Activated CD8-positive, alpha-beta T cell treated with anti-CD3 and anti-CD28 coated beads for 36 hours (primary cell): ENCODE measurements around the gene INHBE. TPM values are rescaled to one million over a fixed set of nuclear protein-coding genes. Genes with fewer than 3 reads are reported as not detected.
"Not testable (repeated sequence)": the region's sequence is repeated elsewhere in the genome, so short reads cannot be mapped to it uniquely, and the experiment has no call there.

ENCODE experiments used
- ATAC-seq: fragments of 200-7000 bp; cut with Tn5 transposase; one replicate; pipeline ENCODE4 v1.10.0; 2021; ENCODE audit warnings: mild to moderate bottlenecking, moderate library complexity
- CTCF ChIA-PET: fragments of 350-600 bp; sonication (Branson Sonifier 250); formaldehyde crosslinking; loops from one replicate; lab custom pipeline; 2021; ENCODE audit warnings: antibody characterized with exemption; lab: Charles Lee
- POLR2A ChIA-PET: fragments of 350-600 bp; sonication (Branson Sonifier 250); formaldehyde crosslinking; loops from one replicate; lab custom pipeline; 2021; ENCODE audit warnings: antibody characterized with exemption; lab: Charles Lee
- DNase-seq: peaks from one replicate; pipeline ENCODE4 v3.0.0-alpha.2; 2020
- H3K27ac Mint-ChIP-seq: one replicate; pipeline ENCODE4 v1.8.0; 2021; ENCODE audit warnings: mild to moderate bottlenecking, mixed read lengths
- H3K27me3 Mint-ChIP-seq: one replicate; pipeline ENCODE4 v1.8.0; 2021; ENCODE audit warnings: mixed read lengths
- H3K36me3 Mint-ChIP-seq: one replicate; pipeline ENCODE4 v1.8.0; 2021; ENCODE audit warnings: low read depth, mixed read lengths
- H3K4me1 Mint-ChIP-seq: one replicate; pipeline ENCODE4 v1.8.0; 2021; ENCODE audit warnings: low read depth, mixed read lengths
- H3K4me3 Mint-ChIP-seq: one replicate; pipeline ENCODE4 v1.8.0; 2021; ENCODE audit warnings: mild to moderate bottlenecking, moderate library complexity, mixed read lengths
- H3K9me3 Mint-ChIP-seq: one replicate; pipeline ENCODE4 v1.8.0; 2021; ENCODE audit warnings: mixed read lengths
- intact Hi-C: fragments of 100-400 bp; cut with micrococcal nuclease; formaldehyde crosslinking; loops from one replicate; pipeline ENCODE4 v1.10.0; 2022
- total RNA-seq, 2 experiments: library from RNA; stranded (reverse); gene quantifications; one replicate each; pipeline ENCODE4 v1.2.3, GENCODE V29; 2021
- TF ChIP-seq, protein P1 (sequence below): fragments of 200-600 bp; IDR thresholded peaks from one replicate; pipeline ENCODE4 v1.8.0; 2022; ENCODE audit warnings: antibody characterized with exemption, mild to moderate bottlenecking

INHBE gene
- total RNA-seq, 2 experiments from 2014 or later, result 1.7 to 2.3 TPM

DNA sequence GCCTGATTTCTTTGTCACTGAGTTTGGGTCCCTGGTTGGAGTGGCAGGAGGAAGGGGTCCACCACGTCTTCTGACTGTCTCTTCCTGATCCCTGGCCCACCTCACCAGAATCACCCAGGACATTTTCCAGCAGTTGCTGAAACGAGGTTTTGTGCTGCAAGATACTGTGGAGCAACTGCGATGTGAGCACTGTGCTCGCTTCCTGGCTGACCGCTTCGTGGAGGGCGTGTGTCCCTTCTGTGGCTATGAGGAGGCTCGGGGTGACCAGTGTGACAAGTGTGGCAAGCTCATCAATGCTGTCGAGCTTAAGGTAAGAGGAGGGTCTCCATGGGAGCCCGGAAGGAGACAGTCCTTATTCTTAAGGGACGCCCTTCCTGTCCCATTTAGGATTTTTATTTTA lies 45.1 kb downstream of the INHBE start:
- Mint-ChIP-seq H3K4me1 (peaks cover 5% of the 10 kb centered on the region), H3K27ac (no peak overlapping the region), H3K36me3 (peaks cover 74% of the 10 kb centered on the region), H3K9me3 (peaks cover 2% of the 10 kb centered on the region), H3K27me3 (no peaks in the 10 kb centered on the region), H3K4me3 (no peak overlapping the region)
- ATAC-seq, result no peak
- TF ChIP-seq, protein P1, sequence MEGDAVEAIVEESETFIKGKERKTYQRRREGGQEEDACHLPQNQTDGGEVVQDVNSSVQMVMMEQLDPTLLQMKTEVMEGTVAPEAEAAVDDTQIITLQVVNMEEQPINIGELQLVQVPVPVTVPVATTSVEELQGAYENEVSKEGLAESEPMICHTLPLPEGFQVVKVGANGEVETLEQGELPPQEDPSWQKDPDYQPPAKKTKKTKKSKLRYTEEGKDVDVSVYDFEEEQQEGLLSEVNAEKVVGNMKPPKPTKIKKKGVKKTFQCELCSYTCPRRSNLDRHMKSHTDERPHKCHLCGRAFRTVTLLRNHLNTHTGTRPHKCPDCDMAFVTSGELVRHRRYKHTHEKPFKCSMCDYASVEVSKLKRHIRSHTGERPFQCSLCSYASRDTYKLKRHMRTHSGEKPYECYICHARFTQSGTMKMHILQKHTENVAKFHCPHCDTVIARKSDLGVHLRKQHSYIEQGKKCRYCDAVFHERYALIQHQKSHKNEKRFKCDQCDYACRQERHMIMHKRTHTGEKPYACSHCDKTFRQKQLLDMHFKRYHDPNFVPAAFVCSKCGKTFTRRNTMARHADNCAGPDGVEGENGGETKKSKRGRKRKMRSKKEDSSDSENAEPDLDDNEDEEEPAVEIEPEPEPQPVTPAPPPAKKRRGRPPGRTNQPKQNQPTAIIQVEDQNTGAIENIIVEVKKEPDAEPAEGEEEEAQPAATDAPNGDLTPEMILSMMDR, result no peak
- CTCF ChIA-PET, result no interaction called here
- intact Hi-C loops, result no loop called here
- no peak for DNase-seq
- POLR2A ChIA-PET, result interaction anchor here (1.4 kb wide), 1 partner anchor 10 kb away, joined by 5 read pairs; no protein-coding TSS in a partner anchor

DNA sequence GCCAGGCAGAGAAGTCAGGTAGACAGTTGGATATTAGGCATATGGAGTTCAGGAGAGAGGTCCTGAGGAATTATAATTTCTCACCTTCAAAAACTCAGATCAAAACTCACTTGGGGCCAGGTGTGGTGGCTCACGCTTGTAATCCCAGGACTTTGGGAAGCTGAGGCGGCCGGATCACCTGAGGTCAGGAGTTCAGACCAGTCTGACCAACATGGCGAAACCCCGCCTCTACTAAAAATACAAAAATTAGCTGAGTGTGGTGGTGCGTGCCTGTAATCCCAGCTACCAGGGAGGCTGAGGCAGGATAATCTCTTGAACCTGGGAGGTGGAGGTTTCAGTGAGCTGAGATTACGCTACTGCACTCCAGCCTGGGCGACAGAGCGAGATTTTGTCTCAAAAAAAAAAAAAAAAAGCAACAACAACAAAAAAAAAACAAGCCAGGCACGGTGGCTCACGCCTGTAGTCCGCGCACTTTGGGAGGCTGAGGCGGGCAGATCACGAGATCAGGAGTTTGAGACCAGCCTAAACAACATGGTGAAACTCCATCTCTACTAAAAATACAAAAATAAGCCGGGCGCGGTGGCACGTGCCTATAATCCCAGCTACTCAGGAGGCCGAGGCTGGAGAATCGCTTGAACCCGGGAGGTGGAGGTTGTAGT lies 47.3 kb downstream of the INHBE start:
- POLR2A ChIA-PET, result interaction anchor here (0.9 to 3.4 kb wide), 3 partner anchors 12 to 44 kb away, joined by 3 to 26 read pairs (median 4); partner anchors contain the start of gene DCTN2
- H3K27me3 Mint-ChIP-seq, H3K4me1 Mint-ChIP-seq, DNase-seq, ATAC-seq, H3K9me3 Mint-ChIP-seq, H3K4me3 Mint-ChIP-seq, intact Hi-C loops: not testable (repeated sequence)
- peaks cover 66% of the 10 kb centered on the region for H3K36me3 Mint-ChIP-seq
- CTCF ChIA-PET, result interaction anchor here (1.4 kb wide), 1 partner anchor 81 kb away, joined by 5 read pairs; no protein-coding TSS in a partner anchor
- H3K27ac Mint-ChIP-seq, result peak overlapping the region; percentile 24

DNA sequence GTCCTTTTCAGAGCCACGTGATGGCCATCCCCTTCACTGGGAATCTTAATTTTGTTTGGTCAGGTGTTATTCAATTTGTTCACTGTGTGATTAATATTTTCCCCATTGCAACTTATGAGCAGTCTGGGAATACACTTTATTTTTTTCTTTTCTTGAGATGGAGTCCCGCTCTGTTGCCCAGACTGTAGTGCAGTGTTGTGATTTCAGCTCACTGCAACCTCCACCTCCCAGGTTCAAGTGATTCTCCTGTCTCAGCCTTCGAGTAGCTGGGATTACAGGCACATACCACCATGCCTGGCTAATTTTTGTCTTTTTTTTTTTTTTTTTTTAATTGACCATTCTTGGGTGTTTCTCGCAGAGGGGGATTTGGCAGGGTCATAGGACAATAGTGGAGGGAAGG lies 51.4 kb downstream of the INHBE start:
- H3K27me3 Mint-ChIP-seq, H3K4me1 Mint-ChIP-seq, DNase-seq, ATAC-seq, intact Hi-C loops, H3K9me3 Mint-ChIP-seq, CTCF ChIA-PET, H3K4me3 Mint-ChIP-seq, H3K27ac Mint-ChIP-seq: not testable (repeated sequence)
- H3K36me3 Mint-ChIP-seq, result peaks cover 48% of the 10 kb centered on the region
- POLR2A ChIA-PET, result interaction anchor here (1.0 to 1.1 kb wide), 2 partner anchors 9 to 19 kb away, joined by 4 to 5 read pairs; partner anchors contain the start of gene MARS1

Other genes starting within 250 kb of the INHBE start
- gene NXPH4, start 238.5 kb upstream of the INHBE start, total RNA-seq, result under 1 TPM; 0.41 to 0.45 TPM
- gene SHMT2, start 225.6 kb upstream of the INHBE start, total RNA-seq, result 100 to 1,000 TPM; 480 to 529 TPM
- gene STAC3, start 204.1 kb upstream of the INHBE start, total RNA-seq, result 1 to 10 TPM; 1.7 to 2.1 TPM
- 10 to 100 TPM; 33.2 to 44.0 TPM for gene R3HDM2, start 24.3 kb upstream of the INHBE start, total RNA-seq
- under 1 TPM in 1 of 2 experiments, not detected in 1; 0.16 TPM for gene INHBC, start 20.5 kb upstream of the INHBE start, total RNA-seq
- under 1 TPM; 0.20 to 0.83 TPM for gene GLI1, start 4.5 kb downstream of the INHBE start, total RNA-seq
- gene ARHGAP9, start 24.6 kb downstream of the INHBE start, total RNA-seq, result 100 to 1,000 TPM; 125 to 128 TPM
- gene MARS1, start 32.8 kb downstream of the INHBE start, total RNA-seq, result 100 to 1,000 TPM; 343 to 345 TPM
- gene DDIT3, start 65.2 kb downstream of the INHBE start, total RNA-seq, result 10 to 100 TPM; 28.0 TPM
- gene MBD6, start 67.5 kb downstream of the INHBE start, total RNA-seq, result 10 to 100 TPM; 46.5 to 47.3 TPM
- 10 to 100 TPM; 66.2 to 68.6 TPM for gene DCTN2, start 91.9 kb downstream of the INHBE start, total RNA-seq
- gene KIF5A, start 94.7 kb downstream of the INHBE start, total RNA-seq, result 1 to 10 TPM; 1.2 to 1.3 TPM
- gene PIP4K2C, start 135.9 kb downstream of the INHBE start, total RNA-seq, result 10 to 100 TPM; 10.7 to 12.3 TPM
- gene DTX3, start 149.5 kb downstream of the INHBE start, total RNA-seq, result 10 to 100 TPM; 13.7 to 15.1 TPM
- gene ARHGEF25, start 156.1 kb downstream of the INHBE start, total RNA-seq, result 1 to 10 TPM; 1.1 to 1.2 TPM
- gene B4GALNT1, start 177.9 kb downstream of the INHBE start, total RNA-seq, result 1 to 10 TPM in 1 of 2 experiments, under 1 TPM in 1; 0.61 to 1.4 TPM
- gene OS9, start 238.8 kb downstream of the INHBE start, total RNA-seq, result 10 to 100 TPM; 53.0 to 56.3 TPM